ENCODE measurements around the gene ST7. TPM values are rescaled to one million over a fixed set of nuclear protein-coding genes. Genes with fewer than 3 reads are reported as not detected.

Gene ST7
- total and polyA plus RNA-seq, 2 of the 8 experiments (the other 6 are each of a cell fraction or from before 2014, with no cell fraction given) = 16.3 to 18.0 TPM

DNA sequence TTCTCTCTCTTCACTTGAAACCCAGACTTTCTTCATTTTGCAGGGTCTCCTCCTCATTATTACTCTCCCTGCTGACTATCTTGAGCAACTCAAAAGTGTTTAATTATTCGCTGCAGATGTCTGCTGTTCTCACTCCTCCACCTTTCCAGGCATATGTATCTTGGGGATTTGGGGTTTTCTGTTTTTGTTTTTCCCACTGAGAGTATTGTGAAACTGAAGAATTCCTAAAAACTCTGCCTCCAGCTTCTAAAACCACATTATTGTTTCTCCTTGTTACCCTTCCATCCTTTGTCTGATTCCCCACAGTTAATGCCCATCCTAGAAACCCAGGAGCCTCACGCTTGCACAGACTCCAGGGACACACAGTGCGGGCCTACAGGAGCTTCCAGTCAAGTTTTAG, 318.3 kb downstream of the ST7 start (continued):
- TF ChIP-seq BACH1 (IDR thresholded peaks at IDR 0.05; ENCODE audit: low read length) = no peak

Measured in H1 (cell line).